ENCODE measurements around the gene SMAD1.

Gene SMAD1
- 4.1 to 11.4 (median 6.5) reads per million in 18 experiments for total RNA-seq

- DNase-seq: peak; percentile 70 to 77
Measured at GRCh38 chr4:145481164-145481941, at the start of gene SMAD1. Gene SMAD1 (plus strand): TSS chr4:145481853. CDS start chr4:145514614, 32,761 bp downstream.

GRCh38 chr4:145433684-145434083, 48.0 kb upstream of the SMAD1 start:
- no peak for DNase-seq

GRCh38 chr4:145435646-145436045, 46.0 kb upstream of the SMAD1 start:
- no peak for DNase-seq

GRCh38 chr4:145436114-145436513, 45.5 kb upstream of the SMAD1 start:
- DNase-seq: no peak

- DNase-seq: no peak
Measured at GRCh38 chr4:145436796-145437195, 44.9 kb upstream of the SMAD1 start.

- no peak for DNase-seq
Measured at GRCh38 chr4:145437466-145437865, 44.2 kb upstream of the SMAD1 start.

GRCh38 chr4:145438298-145438697, 43.4 kb upstream of the SMAD1 start:
- DNase-seq: no peak

- DNase-seq: no peak
Measured at GRCh38 chr4:145440292-145441007, 41.2 kb upstream of the SMAD1 start.

- no peak for DNase-seq
Measured at GRCh38 chr4:145446184-145446583, 35.5 kb upstream of the SMAD1 start.

- DNase-seq: no peak
Measured at GRCh38 chr4:145451895-145452294, 29.8 kb upstream of the SMAD1 start.

- DNase-seq: no peak
Measured at GRCh38 chr4:145452447-145453162, 29.0 kb upstream of the SMAD1 start.

- DNase-seq: no peak
Measured at GRCh38 chr4:145453163-145453520, 28.5 kb upstream of the SMAD1 start.

- no peak for DNase-seq
Measured at GRCh38 chr4:145473203-145473602, 8.4 kb upstream of the SMAD1 start.

GRCh38 chr4:145480257-145480656, 1.4 kb upstream of the SMAD1 start:
- peak; percentile 66 to 78 for DNase-seq

- DNase-seq: no peak
Measured at GRCh38 chr4:145481942-145482208, 222 bp downstream of the SMAD1 start.

- DNase-seq: peak; percentile 47 to 53
Measured at GRCh38 chr4:145482209-145483037, 770 bp downstream of the SMAD1 start.

- DNase-seq: no peak
Measured at GRCh38 chr4:145483514-145483913, 1.9 kb downstream of the SMAD1 start.

GRCh38 chr4:145484225-145484846, 2.7 kb downstream of the SMAD1 start:
- DNase-seq: no peak

GRCh38 chr4:145485120-145485519, 3.5 kb downstream of the SMAD1 start:
- DNase-seq: no peak

- DNase-seq: no peak
Measured at GRCh38 chr4:145486603-145487002, 5.0 kb downstream of the SMAD1 start.

- peak; percentile 20 to 55 for DNase-seq
Measured at GRCh38 chr4:145487631-145488030, 6.0 kb downstream of the SMAD1 start.

GRCh38 chr4:145488310-145488709, 6.7 kb downstream of the SMAD1 start:
- no peak for DNase-seq
